ENCODE data around the gene IGSF23. TPM values are rescaled to one million over a fixed set of nuclear protein-coding genes. Genes with fewer than 3 reads are reported as not detected.
"Not testable (repeated sequence)": the region's sequence is repeated elsewhere in the genome, so short reads cannot be mapped to it uniquely, and the experiment has no call there.

The IGSF23 gene
- total RNA-seq, 1 donor from 2014 or later: not detected

- TF ChIP-seq, protein P1, sequence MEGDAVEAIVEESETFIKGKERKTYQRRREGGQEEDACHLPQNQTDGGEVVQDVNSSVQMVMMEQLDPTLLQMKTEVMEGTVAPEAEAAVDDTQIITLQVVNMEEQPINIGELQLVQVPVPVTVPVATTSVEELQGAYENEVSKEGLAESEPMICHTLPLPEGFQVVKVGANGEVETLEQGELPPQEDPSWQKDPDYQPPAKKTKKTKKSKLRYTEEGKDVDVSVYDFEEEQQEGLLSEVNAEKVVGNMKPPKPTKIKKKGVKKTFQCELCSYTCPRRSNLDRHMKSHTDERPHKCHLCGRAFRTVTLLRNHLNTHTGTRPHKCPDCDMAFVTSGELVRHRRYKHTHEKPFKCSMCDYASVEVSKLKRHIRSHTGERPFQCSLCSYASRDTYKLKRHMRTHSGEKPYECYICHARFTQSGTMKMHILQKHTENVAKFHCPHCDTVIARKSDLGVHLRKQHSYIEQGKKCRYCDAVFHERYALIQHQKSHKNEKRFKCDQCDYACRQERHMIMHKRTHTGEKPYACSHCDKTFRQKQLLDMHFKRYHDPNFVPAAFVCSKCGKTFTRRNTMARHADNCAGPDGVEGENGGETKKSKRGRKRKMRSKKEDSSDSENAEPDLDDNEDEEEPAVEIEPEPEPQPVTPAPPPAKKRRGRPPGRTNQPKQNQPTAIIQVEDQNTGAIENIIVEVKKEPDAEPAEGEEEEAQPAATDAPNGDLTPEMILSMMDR (IDR thresholded peaks at IDR 0.05): no peak
- Mint-ChIP-seq H3K27ac (no peak overlapping the region), H3K4me3 (no peak overlapping the region), H3K36me3 (ENCODE audit: low read depth) (no peaks in the 10 kb centered on the region), H3K4me1 (no peaks in the 10 kb centered on the region), H3K27me3 (peaks cover 8% of the 10 kb centered on the region), H3K9me3 (no peaks in the 10 kb centered on the region)
- intact Hi-C loops (cut with micrococcal nuclease): no loop called here
- CTCF ChIA-PET: no interaction called here
- POLR2A ChIA-PET: no interaction called here
- ATAC-seq (ENCODE audit: low read depth) (no peak), DNase-seq (no peak)
These were observed 51.6 kb downstream of the IGSF23 start for GRCh38 chr19:44664976-44665375.

DNA sequence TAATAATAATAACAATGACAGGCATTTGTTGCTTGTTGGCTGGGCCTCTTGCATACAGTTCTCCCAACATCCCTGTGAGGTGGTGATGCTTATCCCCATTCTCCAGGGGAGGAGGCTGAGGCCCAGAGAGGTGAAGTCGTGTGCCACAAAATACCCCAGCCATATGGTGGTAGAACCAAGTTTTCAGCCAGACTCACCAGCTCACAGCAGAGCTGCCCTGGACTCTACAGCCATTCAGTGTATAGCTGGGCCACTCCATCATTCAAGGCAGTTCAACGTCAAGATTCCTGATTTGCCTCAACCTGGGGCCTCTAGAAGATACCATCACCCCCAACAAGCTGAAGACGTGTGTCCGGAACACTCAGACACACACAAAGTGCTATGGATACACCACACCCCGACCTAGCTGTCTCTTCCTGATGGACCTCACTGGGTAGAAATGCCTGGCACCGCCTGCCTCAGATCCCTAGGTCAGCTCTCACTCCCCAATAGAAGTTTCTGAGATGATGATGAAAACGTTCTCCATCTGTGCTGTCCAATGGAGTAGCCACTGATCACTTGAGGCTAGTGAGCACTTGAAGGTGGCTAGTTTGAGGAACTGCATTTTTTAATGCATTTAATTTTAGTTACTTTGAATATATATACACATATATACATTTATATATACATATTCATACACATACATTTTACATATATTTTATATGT is 53.6 kb downstream of the IGSF23 start:
- intact Hi-C loops (cut with micrococcal nuclease): no loop called here
- peaks cover 8% of the 10 kb centered on the region for H3K27me3 Mint-ChIP-seq
- ChIA-PET POLR2A (no interaction called here), CTCF (interaction anchor here (0.9 kb wide), 1 partner anchor 13 kb away, joined by 4 read pairs; no protein-coding TSS in a partner anchor)
- DNase-seq (no peak), ATAC-seq (ENCODE audit: low read depth) (no peak)
- H3K4me1 Mint-ChIP-seq: no peaks in the 10 kb centered on the region
- no peak overlapping the region for H3K4me3 Mint-ChIP-seq
- no peaks in the 10 kb centered on the region for H3K9me3 Mint-ChIP-seq
- TF ChIP-seq, protein P1 (IDR thresholded peaks at IDR 0.05): no peak
- no peaks in the 10 kb centered on the region for H3K36me3 Mint-ChIP-seq (ENCODE audit: low read depth)
- H3K27ac Mint-ChIP-seq: no peak overlapping the region

DNA sequence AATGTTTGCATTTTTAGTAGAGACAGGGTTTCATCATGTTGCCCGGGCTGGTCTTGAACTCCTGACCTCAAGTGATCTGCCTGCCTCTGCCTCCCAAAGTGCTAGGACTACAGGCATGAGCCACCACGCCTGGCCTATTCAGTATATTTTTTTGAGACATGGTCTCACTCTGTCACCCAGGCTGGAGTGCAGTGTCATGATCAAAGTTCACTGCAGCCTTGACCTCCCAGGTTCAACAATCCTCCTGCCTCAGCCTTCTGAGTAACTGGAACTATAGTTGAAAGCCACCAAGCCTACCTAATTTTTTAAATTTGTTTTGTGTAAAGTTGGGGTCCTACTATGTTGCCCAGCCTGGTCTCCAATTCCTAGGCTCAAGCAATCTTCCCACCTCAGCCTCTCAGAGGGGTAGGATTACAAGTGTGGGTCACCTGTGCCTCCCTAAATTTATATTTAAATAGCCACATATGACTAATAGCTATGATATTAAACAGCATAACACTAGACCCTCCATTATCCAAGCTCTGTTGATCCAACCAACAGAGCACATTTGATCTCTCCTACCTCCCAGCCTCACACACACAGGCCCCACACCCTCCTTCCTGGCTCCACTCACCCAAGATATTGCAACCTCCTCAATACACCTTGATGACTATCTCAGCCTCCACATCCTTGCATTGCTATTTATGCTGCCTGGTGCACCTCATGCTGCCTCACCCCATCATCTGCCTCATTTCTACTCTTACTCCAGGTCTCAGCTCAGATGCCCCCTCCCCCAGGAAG is 55.8 kb downstream of the IGSF23 start:
- DNase-seq (no peak), ATAC-seq (ENCODE audit: low read depth) (no peak)
- no peaks in the 10 kb centered on the region for H3K36me3 Mint-ChIP-seq (ENCODE audit: low read depth)
- H3K9me3 Mint-ChIP-seq: peaks cover 3% of the 10 kb centered on the region
- TF ChIP-seq, protein P1 (IDR thresholded peaks at IDR 0.05): no peak
- H3K27me3 Mint-ChIP-seq: peaks cover 6% of the 10 kb centered on the region
- CTCF ChIA-PET: interaction anchor here (0.5 kb wide), 1 partner anchor 55 kb away, joined by 3 read pairs; no protein-coding TSS in a partner anchor
- intact Hi-C loops (cut with micrococcal nuclease): no loop called here
- POLR2A ChIA-PET: no interaction called here
- no peak overlapping the region for H3K27ac Mint-ChIP-seq
- no peaks in the 10 kb centered on the region for H3K4me1 Mint-ChIP-seq
- no peak overlapping the region for H3K4me3 Mint-ChIP-seq

DNA sequence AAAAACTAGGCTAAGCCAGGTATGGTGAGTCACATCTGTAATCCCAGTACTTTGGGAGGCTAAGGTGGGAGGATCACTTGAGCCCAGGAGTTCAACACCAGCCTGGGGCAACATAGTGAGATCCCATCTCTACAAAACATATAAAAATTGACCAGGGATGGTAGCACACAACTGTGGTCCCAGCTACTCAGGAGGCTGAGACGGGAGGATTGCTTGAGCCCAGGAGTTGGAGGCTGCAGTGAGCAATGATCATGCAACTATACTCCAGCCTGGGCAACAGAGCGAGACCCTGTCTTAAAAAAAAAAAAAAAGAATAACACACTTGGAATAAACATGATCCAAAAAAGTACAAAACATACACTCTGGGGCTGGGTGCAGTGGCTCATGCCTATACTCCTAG is 56.7 kb downstream of the IGSF23 start:
- not testable (repeated sequence) for H3K9me3 Mint-ChIP-seq

DNA sequence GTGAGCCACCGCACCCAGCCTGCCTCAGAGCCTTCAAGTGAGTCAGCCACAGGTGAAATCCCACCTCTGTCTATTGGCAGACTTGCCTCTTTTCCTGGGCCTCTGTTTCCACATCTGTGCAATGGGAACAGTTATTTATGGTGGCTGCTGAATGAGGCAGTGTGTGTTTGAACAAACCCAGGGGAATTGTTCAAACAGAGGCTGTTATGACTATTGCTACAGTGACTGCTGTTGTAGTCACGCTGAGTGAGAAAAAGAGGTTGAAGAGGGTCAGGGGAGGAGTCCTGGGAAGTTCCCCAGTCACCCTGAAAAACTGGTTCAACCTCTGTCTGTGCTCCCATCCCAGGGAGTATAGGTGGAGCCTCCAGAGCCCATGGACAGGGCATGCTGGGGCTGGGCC is 58.0 kb downstream of the IGSF23 start, which contains the start of gene CEACAM19:
Gene CEACAM19, plus strand, starts transcription at position 83 of the 400 bp plus-strand sequence. CDS start 450 bp downstream, outside the sequence.
- TF ChIP-seq, protein P1 (IDR thresholded peaks at IDR 0.05): no peak
- Mint-ChIP-seq H3K4me3 (no peak within 1 kb of the TSS), H3K36me3 (ENCODE audit: low read depth) (no peaks in the 10 kb centered on the region), H3K4me1 (no peaks in the 10 kb centered on the region), H3K27ac (no peak within 1 kb of the TSS), H3K9me3 (peaks cover 3% of the 10 kb centered on the region), H3K27me3 (peaks cover 6% of the 10 kb centered on the region)
- POLR2A ChIA-PET: no interaction called here
- CTCF ChIA-PET: no interaction called here
- DNase-seq (no peak), ATAC-seq (ENCODE audit: low read depth) (no peak)
- intact Hi-C loops (cut with micrococcal nuclease): no loop called here

More for the DNA sequence above, 56.7 kb downstream of the IGSF23 start:
- POLR2A ChIA-PET; H3K27me3 Mint-ChIP-seq; H3K4me3 Mint-ChIP-seq; H3K27ac Mint-ChIP-seq; DNase-seq; CTCF ChIA-PET; H3K36me3 Mint-ChIP-seq (ENCODE audit: low read depth); ATAC-seq (ENCODE audit: low read depth); intact Hi-C loops (cut with micrococcal nuclease); H3K4me1 Mint-ChIP-seq: not testable (repeated sequence)

All from activated B cell treated with CpG ODN at 0.5 μM for 24 hours (primary cell).